Measurements from ENCODE around the gene UGCG.

- TF ChIP-seq CTCF (IDR thresholded peaks at IDR 0.05) (no peak), ZFX (IDR thresholded peaks at IDR 0.05; ENCODE audit: borderline replicate concordance) (no peak)
These were observed 18.3 kb downstream of the UGCG start for GRCh38 chr9:111914749-111915424.
